WTC11 (cell line): ENCODE data around the gene KCNC3. TPM values are rescaled to one million over a fixed set of nuclear protein-coding genes. Genes with fewer than 3 reads are reported as not detected.

Source experiments
- ATAC-seq: fragments of 200-7000 bp; cut with Tn5 transposase; 2 replicates; pipeline ENCODE4 v1.10.0; 2021; ENCODE audit warnings: mild to moderate bottlenecking, moderate library complexity
- CTCF ChIA-PET: fragments of 300-600 bp; sonication (Branson Sonifier 250); formaldehyde crosslinking; loops from one replicate; lab custom pipeline; 2021; ENCODE audit warnings: antibody characterized with exemption; lab: Charles Lee
- POLR2A ChIA-PET: fragments of 350-600 bp; sonication (Branson Sonifier 250); formaldehyde crosslinking; loops from one replicate; lab custom pipeline; 2021; ENCODE audit warnings: antibody characterized with exemption; lab: Charles Lee
- DNase-seq: peaks from one replicate; pipeline ENCODE4 v3.0.0; 2021; ENCODE audit warnings: low spot score
- H3K27ac Mint-ChIP-seq: 2 replicates; pipeline ENCODE4 v1.8.0; 2021; ENCODE audit warnings: mixed read lengths
- H3K27me3 Mint-ChIP-seq: 2 replicates; pipeline ENCODE4 v1.8.0; 2021; ENCODE audit warnings: low read depth, mild to moderate bottlenecking, moderate library complexity, mixed read lengths
- H3K36me3 Mint-ChIP-seq: 2 replicates; pipeline ENCODE4 v1.8.0; 2021; ENCODE audit warnings: mixed read lengths
- H3K4me1 Mint-ChIP-seq: 2 replicates; pipeline ENCODE4 v1.8.0; 2022; ENCODE audit warnings: mixed read lengths
- H3K4me3 Mint-ChIP-seq: 2 replicates; pipeline ENCODE4 v1.8.0; 2021; ENCODE audit warnings: mild to moderate bottlenecking, moderate library complexity, mixed read lengths
- H3K9me3 Mint-ChIP-seq: 2 replicates; pipeline ENCODE4 v1.8.0; 2021; ENCODE audit warnings: mixed read lengths
- ARID4B ChIP-seq: sonication (generic); formaldehyde crosslinking; IDR thresholded peaks from 2 replicates; pipeline ENCODE4 v1.8.0; 2023; ENCODE audit warnings: missing genetic modification reagents, mild to moderate bottlenecking, borderline replicate concordance
- ATF3 ChIP-seq: sonication (generic); formaldehyde crosslinking; conservative IDR thresholded peaks from 2 replicates; pipeline ENCODE4 v1.8.1; 2022; ENCODE audit warnings: mild to moderate bottlenecking, missing genetic modification reagents
- FOXJ3 ChIP-seq: sonication (generic); formaldehyde crosslinking; IDR thresholded peaks from 2 replicates; pipeline ENCODE4 v1.9.0; 2021; ENCODE audit warnings: missing genetic modification reagents, mild to moderate bottlenecking, borderline replicate concordance
- FOXK1 ChIP-seq: sonication (generic); formaldehyde crosslinking; IDR thresholded peaks from 2 replicates; pipeline ENCODE4 v1.8.0; 2022; ENCODE audit warnings: mild to moderate bottlenecking, moderate library complexity, missing genetic modification reagents
- FOXP1 ChIP-seq: sonication (generic); formaldehyde crosslinking; IDR thresholded peaks from 2 replicates; pipeline ENCODE4 v1.8.0; 2022; ENCODE audit warnings: missing genetic modification reagents, mild to moderate bottlenecking, moderate library complexity, borderline replicate concordance
- HMGA2 ChIP-seq: fragments of 250-450 bp; sonication (Bioruptor Pico); IDR thresholded peaks from 2 replicates; pipeline ENCODE4 v1.4.0; 2021; ENCODE audit warnings: mild to moderate bottlenecking, moderate library complexity
- IRF1 ChIP-seq: sonication (generic); formaldehyde crosslinking; IDR thresholded peaks from 2 replicates; pipeline ENCODE4 v1.8.0; 2023; ENCODE audit warnings: missing genetic modification reagents
- MLX ChIP-seq: sonication (generic); formaldehyde crosslinking; IDR thresholded peaks from 2 replicates; pipeline ENCODE4 v1.8.1; 2023; ENCODE audit warnings: mild to moderate bottlenecking, missing genetic modification reagents, moderate library complexity
- MXD4 ChIP-seq: fragments of 250-450 bp; sonication (Bioruptor Pico); IDR thresholded peaks from 2 replicates; pipeline ENCODE4 v1.8.0; 2021; ENCODE audit warnings: mild to moderate bottlenecking, moderate library complexity, borderline replicate concordance
- MYBL2 ChIP-seq: sonication (generic); formaldehyde crosslinking; IDR thresholded peaks from 2 replicates; pipeline ENCODE4 v1.8.1; 2023; ENCODE audit warnings: mild to moderate bottlenecking, moderate library complexity, missing genetic modification reagents
- SMAD3 ChIP-seq: sonication (generic); formaldehyde crosslinking; IDR thresholded peaks from 2 replicates; pipeline ENCODE4 v1.8.0; 2022; ENCODE audit warnings: missing genetic modification reagents, mild to moderate bottlenecking, borderline replicate concordance
- SMAD4 ChIP-seq: sonication (generic); formaldehyde crosslinking; IDR thresholded peaks from 2 replicates; pipeline ENCODE4 v1.8.0; 2022; ENCODE audit warnings: mild to moderate bottlenecking, missing genetic modification reagents
- SOX15 ChIP-seq: fragments of 250-450 bp; sonication (Bioruptor Pico); IDR thresholded peaks from 2 replicates; pipeline ENCODE4 v1.9.0; 2021; ENCODE audit warnings: mild to moderate bottlenecking
- STAT6 ChIP-seq: sonication (generic); formaldehyde crosslinking; conservative IDR thresholded peaks from 2 replicates; pipeline ENCODE4 v1.8.1; 2023; ENCODE audit warnings: mild to moderate bottlenecking, low read depth, missing genetic modification reagents, moderate library complexity
- TCF7 ChIP-seq: sonication (generic); formaldehyde crosslinking; IDR thresholded peaks from 2 replicates; pipeline ENCODE4 v1.8.0; 2022; ENCODE audit warnings: mild to moderate bottlenecking, low read depth, missing genetic modification reagents, moderate library complexity
- TEAD4 ChIP-seq: sonication (generic); formaldehyde crosslinking; IDR thresholded peaks from 2 replicates; pipeline ENCODE4 v1.8.0; 2022; ENCODE audit warnings: mild to moderate bottlenecking, missing genetic modification reagents
- ZNF121 ChIP-seq: sonication (generic); formaldehyde crosslinking; IDR thresholded peaks from 2 replicates; pipeline ENCODE4 v1.8.0; 2023; ENCODE audit warnings: missing genetic modification reagents
- ZNF425 ChIP-seq: fragments of 250-450 bp; sonication (Bioruptor Pico); conservative IDR thresholded peaks from 2 replicates; pipeline ENCODE4 v1.9.0; 2021; ENCODE audit warnings: mild to moderate bottlenecking
- ZNF532 ChIP-seq: fragments of 250-450 bp; sonication (Bioruptor Pico); IDR thresholded peaks from 2 replicates; pipeline ENCODE4 v1.9.0; 2021; ENCODE audit warnings: mild to moderate bottlenecking, borderline replicate concordance
- total RNA-seq: library from RNA; stranded (reverse); gene quantifications from 3 replicates; pipeline ENCODE4 v1.2.3, GENCODE V29; 2021

KCNC3 gene
- total RNA-seq, 1 experiment from 2014 or later: 8.5 TPM

GRCh38 chr19:50327461-50328223 lies 1.5 kb downstream of the KCNC3 start (continued):
- TF ChIP-seq IRF1 (CRISPR knock-in tag) (no peak), FOXJ3 (CRISPR knock-in tag) (no peak), MLX (CRISPR knock-in tag) (no peak), HMGA2 (CRISPR knock-in tag) (no peak), SOX15 (CRISPR knock-in tag) (no peak), ARID4B (CRISPR knock-in tag) (no peak), FOXP1 (CRISPR knock-in tag) (no peak), SMAD3 (no peak), FOXK1 (CRISPR knock-in tag) (no peak), TCF7 (CRISPR knock-in tag) (no peak), ATF3 (CRISPR knock-in tag) (no peak), MXD4 (CRISPR knock-in tag) (no peak), SMAD4 (no peak)

- CTCF ChIA-PET: no interaction called here
- no peak for TF ChIP-seq SMAD4
- no peak for TF ChIP-seq SMAD3
- no peak for TF ChIP-seq ZNF532 (CRISPR knock-in tag)
- no peak for TF ChIP-seq ZNF425 (CRISPR knock-in tag)
- TF ChIP-seq STAT6 (CRISPR knock-in tag): no peak
- no peak for TF ChIP-seq TEAD4 (CRISPR knock-in tag)
- TF ChIP-seq MYBL2 (CRISPR knock-in tag): no peak
- TF ChIP-seq ZNF121 (CRISPR knock-in tag): no peak
- no peak for TF ChIP-seq TCF7 (CRISPR knock-in tag)
These were observed 2.2 kb downstream of the KCNC3 start for GRCh38 chr19:50327013-50327412.

More at GRCh38 chr19:50327013-50327412, 2.2 kb downstream of the KCNC3 start:
- H3K4me1 Mint-ChIP-seq: peaks cover 50% of the 10 kb centered on the region
- DNase-seq (no peak), ATAC-seq (no peak)
- H3K27ac Mint-ChIP-seq: no peak overlapping the region
- POLR2A ChIA-PET: no interaction called here
- H3K9me3 Mint-ChIP-seq: no peaks in the 10 kb centered on the region
- peaks cover 31% of the 10 kb centered on the region for H3K27me3 Mint-ChIP-seq
- H3K4me3 Mint-ChIP-seq: peak overlapping the region; percentile 84
- H3K36me3 Mint-ChIP-seq: peaks cover 8% of the 10 kb centered on the region
